HepG2 (cell line): Measurements from ENCODE around the gene WFDC5. TPM values are rescaled to one million over a fixed set of nuclear protein-coding genes. Genes with fewer than 3 reads are reported as not detected.

ENCODE experiments used
- ATAC-seq: fragments of 200-7000 bp; cut with Tn5 transposase; 3 replicates; pipeline ENCODE4 v1.9.1; 2020; ENCODE audit warnings: mild to moderate bottlenecking, moderate library complexity
- BruUV-seq: library from RNA; stranded (reverse); fragments of 400-500 nt; replicated peaks from 2 replicates; lab custom pipeline; 2021; lab: Mats Ljungman, UMichigan
- CTCF ChIA-PET: fragments of 300-600 bp; formaldehyde crosslinking; extraction: SDS; loops from one replicate; lab custom pipeline; 2021; ENCODE audit warnings: low total read pairs, inconsistent platforms, low intra/inter-chr PET ratio; lab: Yijun Ruan, JAX
- POLR2A ChIA-PET: fragments of 350-600 bp; sonication (Branson Sonifier 250); formaldehyde crosslinking; loops from one replicate; lab custom pipeline; 2020; ENCODE audit warnings: antibody characterized with exemption, inconsistent platforms; lab: Yijun Ruan, JAX
- DNase-seq: peaks from one replicate; pipeline ENCODE4 v3.0.0-alpha.2; 2015; ENCODE audit warnings: low spot score
- FAIRE-seq: peaks from 3 replicates; lab custom pipeline; 2011; peaks lifted over from hg19 to GRCh38; lab: Jason Lieb, UNC
- H2AFZ ChIP-seq: one replicate; pipeline ENCODE4 v1.6.1; 2011; ENCODE audit warnings: low read length, inconsistent platforms
- H3K27ac ChIP-seq: fragments of 300-600 bp; 3 replicates; pipeline ENCODE4 v1.8.0; 2011; ENCODE audit warnings: mixed run types, mild to moderate bottlenecking, mixed read lengths, low read length, inconsistent platforms; ENCODE audit not compliant: insufficient read depth; ENCODE audit errors: extremely low read length
- H3K27me3 ChIP-seq, 2 experiments: fragments of 200-600 bp in 1 of 2; 2 replicates in 1 of 2; 3 replicates in 1 of 2; pipeline versions ENCODE4 v1.6.0 to v1.8.0; 2011; ENCODE audit warnings: low read length in 2 of 2, mild to moderate bottlenecking in 2 of 2, moderate library complexity in 2 of 2, inconsistent platforms in 1 of 2; ENCODE audit not compliant: insufficient read depth in 2 of 2, control insufficient read depth in 1 of 2
- H3K36me3 ChIP-seq, 2 experiments: fragments of 200-600 bp in 1 of 2; replicated peaks in 1 of 2; 2 replicates in 1 of 2; 3 replicates in 1 of 2; pipeline versions ENCODE4 v1.5.1 to v1.8.0; 2011; ENCODE audit warnings: low read length in 2 of 2, inconsistent platforms in 1 of 2; ENCODE audit not compliant: insufficient read depth in 2 of 2, control insufficient read depth in 1 of 2
- H3K4me1 ChIP-seq: 2 replicates; pipeline ENCODE4 v1.5.1; 2012; ENCODE audit warnings: low read length, inconsistent platforms; ENCODE audit not compliant: insufficient read depth
- H3K4me2 ChIP-seq: 2 replicates; pipeline ENCODE4 v1.6.0; 2011; ENCODE audit warnings: low read depth, low read length, inconsistent platforms
- H3K4me3 ChIP-seq, 3 experiments: fragments of 200-600 bp in 1 of 3; sonication (generic), shearing (Covaris generic) in 1 of 3; replicated peaks in 1 of 3; 2 replicates each; pipeline ENCODE4 v1.5.1; 2011 to 2016; ENCODE audit warnings: low read length in 3 of 3, inconsistent platforms in 2 of 3, low read depth in 2 of 3, mild to moderate bottlenecking in 2 of 3, control low read depth in 1 of 3, mixed read lengths in 1 of 3; ENCODE audit not compliant: insufficient read depth in 1 of 3
- H3K79me2 ChIP-seq: one replicate; pipeline ENCODE4 v1.6.1; 2011; ENCODE audit warnings: low read length, inconsistent platforms; ENCODE audit not compliant: insufficient read depth
- H3K9ac ChIP-seq: 2 replicates; pipeline ENCODE4 v1.6.0; 2011; ENCODE audit warnings: mild to moderate bottlenecking, low read depth, low read length, inconsistent platforms; ENCODE audit not compliant: insufficient read depth
- H3K9me3 ChIP-seq: 2 replicates; pipeline ENCODE4 v1.5.1; 2012; ENCODE audit warnings: mild to moderate bottlenecking, low read length
- H4K20me1 ChIP-seq: 2 replicates; pipeline ENCODE4 v1.6.0; 2011; ENCODE audit warnings: inconsistent platforms, mild to moderate bottlenecking, low read length, moderate library complexity; ENCODE audit not compliant: insufficient read depth
- CCAR2 ChIP-seq: fragments of 200-400 bp; formaldehyde crosslinking; optimal IDR thresholded peaks from 2 replicates; pipeline ENCODE3; 2018; ENCODE audit warnings: low read depth, mild to moderate bottlenecking, low read length, moderate library complexity
- CTCF ChIP-seq: sonication (generic); formaldehyde crosslinking; IDR thresholded peaks from 2 replicates; pipeline ENCODE4 v1.5.0; 2020; ENCODE audit warnings: mild to moderate bottlenecking, missing genetic modification reagents, moderate library complexity
- HBP1 ChIP-seq: IDR thresholded peaks from 2 replicates; pipeline ENCODE4 v1.6.1; 2016; ENCODE audit warnings: low read depth, control low read depth
- HNF1B ChIP-seq: sonication (generic); formaldehyde crosslinking; IDR thresholded peaks from 2 replicates; pipeline ENCODE4 v1.5.1; 2020; ENCODE audit warnings: mild to moderate bottlenecking, moderate library complexity, missing genetic modification reagents
- NFAT5 ChIP-seq: sonication (generic); formaldehyde crosslinking; IDR thresholded peaks from 2 replicates; pipeline ENCODE4 v1.4.0; 2020; ENCODE audit warnings: missing genetic modification reagents
- RAD21 ChIP-seq: fragments of 450-650 bp; formaldehyde crosslinking; IDR thresholded peaks from 2 replicates; pipeline ENCODE4 v1.5.0; 2020; ENCODE audit warnings: mild to moderate bottlenecking
- SMC3 ChIP-seq: IDR thresholded peaks from 2 replicates; pipeline ENCODE4 v1.6.1; 2011; ENCODE audit warnings: low read length, improper control_type of control experiment
- SRSF1 ChIP-seq: fragments of 200-400 bp; formaldehyde crosslinking; optimal IDR thresholded peaks from 2 replicates; pipeline ENCODE3; 2017; ENCODE audit warnings: mild to moderate bottlenecking, low read depth, low read length, moderate library complexity
- ZNF362 ChIP-seq: sonication (generic); formaldehyde crosslinking; IDR thresholded peaks from 2 replicates; pipeline ENCODE4 v1.4.0; 2020; ENCODE audit warnings: missing genetic modification reagents, mild to moderate bottlenecking, borderline replicate concordance
- ZNF432 ChIP-seq: sonication (generic); formaldehyde crosslinking; IDR thresholded peaks from 2 replicates; pipeline ENCODE4 v1.5.0; 2020; ENCODE audit warnings: missing genetic modification reagents, mild to moderate bottlenecking, borderline replicate concordance
- ZNF619 ChIP-seq: sonication (generic); formaldehyde crosslinking; IDR thresholded peaks from 2 replicates; pipeline ENCODE4 v1.4.0; 2020; ENCODE audit warnings: mild to moderate bottlenecking, missing genetic modification reagents
- WGBS: methylation state at CpG from one replicate; pipeline ENCODE4 v1.1.6; 2017; ENCODE audit warnings: low lambda C conversion rate; 5-methylcytosine and 5-hydroxymethylcytosine counted together
- in situ Hi-C: cut with HindIII; loops from 2 replicates; pipeline ENCODE4 v1.10.0; 2017; ENCODE audit warnings: low pct_unique_long_range_greater_than_20kb; ENCODE audit not compliant: extremely low pct_ligation_motif_present
- intact Hi-C: fragments of 100-400 bp; cut with micrococcal nuclease; formaldehyde crosslinking; loops from one replicate; pipeline ENCODE4 v1.10.0; 2022; ENCODE audit not compliant: unreplicated experiment
- polyA plus RNA-seq, 8 experiments: library from polyadenylated mRNA; depleted of rRNA in 3 of 8; stranded (reverse) in 7 of 8; unstranded in 1 of 8; fragments of >200 nt; fragmentation: Illumina TruSeq in 4 of 8; extraction: Trizol in 4 of 8; gene quantifications; 2 replicates each; pipeline versions ENCODE4 v1.2.1 to v1.2.3, GENCODE V29; 2011 to 2016; ENCODE audit warnings: low read depth in 4 of 8, missing spikeins in 1 of 8, mixed read lengths in 1 of 8; ENCODE audit not compliant: insufficient read depth in 1 of 8
- total RNA-seq, 5 experiments: library from RNA; depleted of rRNA; stranded (reverse); fragments of >200 nt; fragmentation: Illumina TruSeq; extraction: Trizol; gene quantifications; 2 replicates each; pipeline ENCODE4 v1.2.3, GENCODE V29; 2016; ENCODE audit warnings: low read depth in 1 of 5

WFDC5 gene
- total and polyA plus RNA-seq, 2 of the 13 experiments (the other 11 are each of a cell fraction or from before 2014, with no cell fraction given): not detected

- H3K27me3 ChIP-seq: peaks cover 0 to 21% of the 10 kb centered on the region in 2 experiments; a peak in 4 of 5 replicates
- no peaks in the 10 kb centered on the region for H3K79me2 ChIP-seq
- WGBS: 3% methylated on average over 7 of the region's 7 CpGs
- H2AFZ ChIP-seq: no peak overlapping the region
- H3K4me1 ChIP-seq: peaks cover 6% of the 10 kb centered on the region; the same call in 1 of the 2 replicates
- in situ Hi-C loops: loop anchor here (10.0 kb wide), 1 partner anchor 51 kb away; no protein-coding TSS in a partner anchor
- no peak overlapping the region for H3K4me2 ChIP-seq
- no TSS peak for BruUV-seq
- ATAC-seq (peak; percentile 60), FAIRE-seq (peak; percentile 98), DNase-seq (peak; percentile 69)
- no peak overlapping the region for H3K27ac ChIP-seq
- CTCF ChIA-PET: interaction anchor here (2.2 to 3.0 kb wide), 3 partner anchors 15 to 85 kb away, joined by 15 to 47 read pairs (median 16); no protein-coding TSS in a partner anchor
- H4K20me1 ChIP-seq: no peaks in the 10 kb centered on the region
- no peaks in the 10 kb centered on the region for H3K36me3 ChIP-seq
- no peak overlapping the region for H3K9ac ChIP-seq
- intact Hi-C loops: loop anchor here (1.0 kb wide), 2 partner anchors 52 to 85 kb away; no protein-coding TSS in a partner anchor
- no peak overlapping the region for H3K4me3 ChIP-seq
- POLR2A ChIA-PET: interaction anchor here (0.7 to 1.3 kb wide), 2 partner anchors 52 to 136 kb away, joined by 5 to 7 read pairs; partner anchors contain the start of gene TOMM34
- H3K9me3 ChIP-seq: no peaks in the 10 kb centered on the region
- TF ChIP-seq SRSF1 (no peak), CCAR2 (no peak), ZNF432 (CRISPR knock-in tag) (no peak), SMC3 (peak; percentile 89), RAD21 (CRISPR knock-in tag) (peak; percentile 67), ZNF362 (CRISPR knock-in tag) (no peak), NFAT5 (CRISPR knock-in tag) (no peak), CTCF (CRISPR knock-in tag) (peak; percentile 85), HBP1 (no peak), HNF1B (CRISPR knock-in tag) (no peak), ZNF619 (CRISPR knock-in tag) (no peak)
Observed at GRCh38 chr20:45095805-45096238, 19.2 kb downstream of the WFDC5 start.
